HG03460 (cell line): ENCODE data around the gene C17orf75.
A peak's percentile ranks its signal among the peaks of the same experiment; 100 is the strongest.
"Not testable (repeated sequence)": the region's sequence is repeated elsewhere in the genome, so short reads cannot be mapped to it uniquely, and the experiment has no call there.

Experiments used
- ATAC-seq: cut with Tn5 transposase; IDR thresholded peaks from one replicate; pipeline ENCODE4 v1.9.1; 2021; ENCODE audit not compliant: unreplicated experiment

Gene C17orf75

GRCh38 chr17:32345951-32346600 is 4.1 kb upstream of the C17orf75 start:
- no peak for ATAC-seq

DNA sequence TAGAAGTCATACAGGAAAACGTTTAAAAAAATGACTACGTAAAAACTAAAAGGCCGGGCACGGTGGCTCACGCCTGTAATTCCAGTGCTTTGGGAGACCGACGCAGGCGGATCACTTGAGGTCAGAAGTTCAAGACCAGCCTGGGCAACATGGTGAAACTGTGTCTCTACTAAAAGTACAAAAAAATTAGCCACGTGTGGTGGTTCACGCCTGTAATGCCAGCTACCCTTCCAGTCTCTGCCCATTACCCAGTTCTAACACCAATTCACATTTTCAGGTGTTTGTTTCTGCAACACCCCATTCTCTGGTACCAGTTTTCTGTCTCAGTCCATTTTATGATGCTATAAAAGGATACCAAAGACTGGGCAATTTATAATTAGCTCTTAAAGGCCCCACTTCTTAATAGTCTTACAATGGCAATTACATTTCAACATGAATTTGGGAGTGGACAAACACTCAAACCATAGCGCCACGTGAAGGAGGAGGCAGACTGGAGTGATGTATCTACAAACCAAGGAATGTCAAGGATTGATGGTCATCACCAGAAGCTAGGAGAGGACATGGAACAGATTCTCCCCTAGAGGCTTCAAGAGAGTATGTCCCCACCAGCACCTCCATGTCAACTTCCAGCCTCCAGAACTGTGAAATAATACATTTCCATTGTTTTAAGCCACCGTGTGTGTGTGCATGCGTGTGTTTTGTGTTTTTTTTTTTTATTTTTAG is 791 bp upstream of the C17orf75 start:
- no peak for ATAC-seq

DNA sequence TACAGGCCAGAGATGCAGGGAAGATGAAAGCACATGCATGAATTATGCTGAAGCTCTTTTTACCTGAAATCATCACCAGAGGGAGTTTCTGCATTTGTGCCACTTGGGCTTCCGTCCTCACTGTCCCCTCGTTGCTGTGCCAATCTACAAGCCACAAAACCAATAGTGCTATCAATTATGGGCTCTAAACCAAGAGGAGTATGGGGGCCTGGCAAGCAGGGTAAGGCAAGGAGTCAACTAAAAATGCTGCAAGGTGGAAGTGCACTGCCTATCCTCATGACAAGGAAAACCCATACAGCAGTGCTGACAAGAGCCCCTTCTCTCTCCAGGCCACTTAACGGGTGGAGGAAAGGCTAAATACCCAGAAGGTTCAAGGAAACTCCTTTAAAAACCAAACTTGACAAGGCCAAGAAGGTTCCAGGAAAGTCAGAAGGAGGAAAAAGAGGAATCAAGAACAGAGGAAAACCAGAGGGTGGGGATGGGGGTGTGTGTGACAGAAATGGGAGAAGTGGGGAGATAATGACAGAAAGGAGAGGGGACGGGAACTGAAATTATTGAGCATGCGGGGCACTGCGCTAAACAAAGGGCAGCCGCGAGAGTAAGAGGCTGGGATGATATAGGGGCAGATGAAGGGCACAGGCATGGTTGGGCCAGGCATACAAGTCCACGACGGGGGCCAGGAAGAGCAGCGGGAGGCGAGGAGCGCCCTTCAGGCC is 674 bp downstream of the C17orf75 start:
- ATAC-seq, result peak; percentile 22

DNA sequence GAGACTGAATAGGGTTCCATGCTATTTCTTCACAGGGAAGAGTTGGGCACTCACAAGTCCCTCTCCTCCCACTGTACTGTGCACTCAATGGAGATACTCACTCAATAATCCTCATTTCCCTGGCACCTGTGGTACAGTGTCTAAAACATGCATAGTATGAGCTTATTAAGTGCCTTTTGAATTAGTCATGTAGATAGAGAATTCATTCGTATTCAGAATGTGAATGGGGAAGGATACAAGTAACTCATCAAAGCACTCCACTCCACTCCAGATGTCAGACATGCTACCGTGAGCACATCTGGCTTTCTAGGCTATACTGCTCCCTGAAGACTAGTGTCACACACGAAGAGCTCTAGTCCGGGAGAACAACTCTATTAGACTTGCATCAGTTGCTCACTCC is 6.3 kb downstream of the C17orf75 start:
- ATAC-seq, result no peak

- ATAC-seq, result no peak
These were observed 6.9 kb downstream of the C17orf75 start for GRCh38 chr17:32335046-32335445.

GRCh38 chr17:32333187-32333586 is 8.8 kb downstream of the C17orf75 start:
- ATAC-seq, result no peak

GRCh38 chr17:32331243-32332040 is 10.5 kb downstream of the C17orf75 start:
- ATAC-seq, result no peak

DNA sequence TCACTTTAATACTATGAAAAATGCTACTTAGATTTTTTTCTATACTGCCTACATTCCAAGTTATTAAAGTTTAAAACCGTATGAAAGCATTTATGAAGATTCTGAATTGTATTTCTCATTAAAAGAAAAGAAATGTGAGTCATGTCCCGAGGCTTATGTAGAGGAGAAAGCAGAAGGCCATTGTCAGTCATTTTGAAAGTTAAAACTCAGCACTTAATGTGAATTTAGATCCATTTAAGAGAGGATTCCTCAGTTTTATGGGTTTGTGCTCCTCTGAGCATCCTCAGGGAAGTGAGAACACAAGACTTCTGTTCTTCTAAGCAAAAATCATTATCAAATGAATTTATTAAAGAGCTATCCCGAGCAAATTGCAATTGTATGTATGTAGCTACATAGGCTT is 11.8 kb downstream of the C17orf75 start:
- no peak for ATAC-seq

DNA sequence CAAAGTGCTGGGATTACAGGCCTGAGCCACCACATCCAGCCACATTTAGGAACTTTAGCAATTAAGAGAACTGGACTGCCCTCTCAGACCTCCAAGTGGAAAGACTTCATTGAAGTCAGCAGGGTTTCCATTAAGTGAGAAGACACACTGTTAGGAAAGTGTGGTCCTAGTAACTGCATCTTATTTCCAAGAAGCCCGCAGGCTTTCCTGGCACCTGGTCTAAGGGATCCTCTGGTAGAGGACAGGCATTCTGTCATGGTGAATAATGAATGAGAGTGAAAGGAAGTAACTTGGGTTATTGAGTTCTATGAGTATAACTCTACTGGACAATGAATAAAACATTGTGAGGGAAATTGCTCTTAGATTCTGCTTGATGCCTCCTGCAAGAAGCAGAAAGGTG is 14.1 kb downstream of the C17orf75 start:
- ATAC-seq, result no peak

- no peak for ATAC-seq
These were observed 18.0 kb downstream of the C17orf75 start for GRCh38 chr17:32323811-32324491.

- no peak for ATAC-seq
These were observed 18.9 kb downstream of the C17orf75 start for GRCh38 chr17:32323046-32323445.

DNA sequence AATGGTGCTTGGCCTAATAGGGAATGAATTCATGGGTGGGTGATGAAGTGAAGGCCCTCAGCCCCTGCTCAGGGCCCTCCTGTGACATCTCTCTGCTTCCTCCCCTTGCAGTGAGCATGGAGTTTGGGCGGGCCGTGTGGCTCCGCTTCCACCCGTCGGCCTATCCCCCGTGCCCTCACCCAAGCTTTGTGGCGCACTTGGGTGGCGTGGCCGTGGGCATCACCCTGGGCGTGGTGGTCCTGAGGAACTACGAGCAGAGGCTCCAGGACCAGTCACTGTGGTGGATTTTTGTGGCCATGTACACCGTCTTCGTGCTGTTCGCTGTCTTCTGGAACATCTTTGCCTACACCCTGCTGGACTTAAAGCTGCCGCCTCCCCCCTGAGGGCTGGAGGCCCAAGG is 21.1 kb downstream of the C17orf75 start:
- ATAC-seq, result no peak

DNA sequence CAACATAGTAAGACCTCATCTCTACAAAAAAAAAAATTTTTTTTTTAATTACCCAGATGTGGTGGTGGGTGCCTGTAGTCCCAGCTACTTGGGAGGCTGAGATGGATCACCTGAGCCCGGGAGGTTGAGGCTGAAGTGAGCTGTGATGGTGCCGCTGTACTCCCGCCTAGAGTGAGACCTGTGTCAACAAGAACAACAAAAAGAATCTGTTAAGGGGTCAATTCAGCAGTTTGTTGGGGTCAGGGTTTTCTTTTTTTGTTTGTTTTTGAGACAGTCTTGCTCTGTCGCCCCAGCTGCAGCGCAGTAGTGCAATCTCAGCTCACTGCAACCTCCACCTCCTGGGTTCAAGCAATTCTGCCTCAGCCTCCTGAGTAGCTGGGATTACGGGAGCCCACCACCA is 21.9 kb downstream of the C17orf75 start:
- ATAC-seq, result not testable (repeated sequence)

DNA sequence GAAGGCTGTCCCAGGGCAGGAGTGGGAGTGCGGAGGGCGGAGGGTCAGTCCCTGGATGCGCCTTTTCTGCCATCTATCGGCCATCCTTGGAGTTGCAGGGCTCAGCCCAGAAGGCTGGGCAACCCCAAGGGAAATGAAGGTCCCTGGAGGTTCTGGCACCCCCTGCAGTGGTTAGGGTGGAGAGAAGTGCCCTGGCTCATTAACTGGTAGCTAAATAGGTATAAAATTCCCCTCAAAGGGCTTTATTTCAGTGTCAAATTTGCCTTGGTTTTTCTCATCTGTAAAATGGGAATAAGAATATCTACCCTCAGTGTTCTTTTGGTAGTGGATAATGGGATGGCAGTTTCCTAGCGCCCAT is 22.4 kb downstream of the C17orf75 start:
- ATAC-seq, result no peak

DNA sequence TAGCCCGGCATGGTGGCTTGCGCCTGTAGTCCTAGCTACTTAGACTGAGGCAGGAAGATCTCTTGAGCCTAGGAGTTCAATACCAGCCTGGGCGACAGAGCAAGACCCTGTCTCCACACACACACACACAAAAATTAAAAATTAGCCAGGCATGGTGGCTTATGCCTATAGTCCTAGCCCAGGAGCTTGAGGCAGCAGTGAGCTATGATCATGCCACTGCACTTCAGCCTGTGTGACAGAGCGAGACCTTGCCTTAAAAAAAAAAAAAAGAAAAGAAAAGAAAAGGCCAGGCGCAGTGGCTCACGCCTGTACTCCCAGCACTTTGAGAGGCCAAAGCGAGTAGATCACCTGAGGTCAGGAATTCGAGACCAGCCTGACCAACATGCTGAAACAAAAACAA is 23.9 kb downstream of the C17orf75 start:
- no peak for ATAC-seq

DNA sequence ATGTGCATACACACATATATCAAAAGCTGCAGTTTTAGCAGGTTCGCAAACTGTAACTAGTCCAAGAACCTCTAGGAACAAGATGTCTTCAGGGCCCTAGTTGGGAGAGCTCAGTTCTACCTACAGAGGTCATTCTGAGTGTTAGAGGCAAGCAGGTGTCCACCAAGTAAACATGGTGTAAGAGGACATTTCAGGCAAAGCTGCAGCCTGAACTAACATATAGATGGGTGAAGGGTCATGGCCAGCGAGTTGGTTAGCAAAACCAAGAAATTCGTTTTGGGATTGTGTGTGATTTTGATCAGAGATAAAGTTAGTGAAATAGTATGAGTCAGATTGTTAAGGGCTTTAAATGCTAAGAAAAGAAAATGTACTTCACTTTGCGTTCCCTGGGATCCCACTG is 24.6 kb downstream of the C17orf75 start:
- ATAC-seq, result no peak

DNA sequence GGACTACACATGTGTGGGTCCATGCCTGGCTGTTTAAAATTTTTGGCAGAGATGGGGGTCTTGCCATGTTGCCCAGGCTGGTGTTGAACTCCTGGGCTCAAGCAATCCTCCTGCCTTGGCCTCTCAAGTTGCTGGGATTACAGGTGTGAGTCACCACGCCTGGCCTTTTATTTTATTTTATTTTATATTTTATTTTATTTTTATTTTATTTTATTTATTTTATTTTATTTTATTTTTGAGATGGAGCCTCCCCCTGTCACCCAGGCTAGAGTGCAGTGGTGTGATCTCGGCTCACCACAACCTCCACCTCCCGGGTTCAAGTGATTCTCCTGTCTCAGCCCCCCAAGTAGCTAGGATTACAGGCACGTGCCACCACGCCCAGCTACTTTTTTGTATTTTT is 25.3 kb downstream of the C17orf75 start:
- not testable (repeated sequence) for ATAC-seq

- no peak for ATAC-seq
These were observed 26.8 kb downstream of the C17orf75 start for GRCh38 chr17:32315171-32315570.

GRCh38 chr17:32314636-32315035 is 27.3 kb downstream of the C17orf75 start:
- no peak for ATAC-seq

GRCh38 chr17:32311028-32311536 is 30.9 kb downstream of the C17orf75 start:
- no peak for ATAC-seq

GRCh38 chr17:32307658-32308057 is 34.3 kb downstream of the C17orf75 start:
- no peak for ATAC-seq
